Measurements from ENCODE around the gene AP3S2.

GRCh38 chr15:89829616-89830440 is 64.0 kb downstream of the AP3S2 start:
- no peak for TF ChIP-seq CTCF (IDR thresholded peaks at IDR 0.05)
- TF ChIP-seq GRHL2 (CRISPR knock-in tag; IDR thresholded peaks at IDR 0.05; ENCODE audit: insufficient replicate concordance, severe bottlenecking) = no peak
- TF ChIP-seq ATF3 (CRISPR knock-in tag; conservative IDR thresholded peaks at IDR 0.05) = no peak
- TF ChIP-seq ZMAT4 (CRISPR knock-in tag; IDR thresholded peaks at IDR 0.05) = no peak
- TF ChIP-seq ZNF263 (CRISPR knock-in tag; IDR thresholded peaks at IDR 0.05; ENCODE audit: low read depth) = no peak
- TF ChIP-seq TP53 (CRISPR knock-in tag; IDR thresholded peaks at IDR 0.05) = no peak
